Peyer's patch (tissue), 4 donors: ENCODE data around the gene TOMT.

Experiments used
- CTCF ChIP-seq, 6 experiments: fragments of 450-650 bp in 4 of 6; fragments of 200-600 bp in 2 of 6; sonication (generic) in 1 of 6; IDR thresholded peaks; one replicate each; pipeline ENCODE4 v1.5.1; 2017 to 2019; ENCODE audit warnings: antibody characterized with exemption in 6 of 6, mild to moderate bottlenecking in 3 of 6, moderate library complexity in 1 of 6
- POLR2A ChIP-seq, 2 donors: fragments of 450-650 bp; IDR thresholded peaks; one replicate each; pipeline ENCODE4 v1.5.1; 2017; ENCODE audit warnings: antibody characterized with exemption in 2 of 2, mild to moderate bottlenecking in 2 of 2, moderate library complexity in 2 of 2

DNA sequence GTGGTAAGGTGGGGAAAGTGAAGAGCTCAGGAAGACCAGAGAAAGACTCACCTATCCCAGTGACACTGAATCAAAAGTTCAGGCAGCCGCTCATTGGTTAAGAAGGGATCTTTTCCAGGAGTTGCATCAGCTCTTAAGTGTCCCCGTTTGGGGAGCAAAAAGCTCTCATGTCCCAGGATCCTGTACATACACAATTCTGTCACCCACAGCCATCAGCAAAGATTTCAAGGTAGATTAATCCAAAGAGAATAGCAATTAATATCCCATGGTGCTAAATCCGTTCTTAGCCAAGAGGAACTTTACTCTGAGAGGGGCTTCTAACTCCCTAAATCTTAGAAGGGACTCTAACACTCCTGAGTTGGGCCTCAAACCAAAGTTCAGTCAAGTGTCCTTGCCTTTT, 49.1 kb downstream of the TOMT start:
- TF ChIP-seq CTCF (IDR thresholded peaks at IDR 0.05), result no peak
- TF ChIP-seq POLR2A (IDR thresholded peaks at IDR 0.05), result no peak
